HFFc6 (cell line): ENCODE data around the gene CEP41. TPM values are rescaled to one million over a fixed set of nuclear protein-coding genes. Genes with fewer than 3 reads are reported as not detected.
A peak's percentile ranks its signal among the peaks of the same experiment; 100 is the strongest.

Source experiments
- DNase-seq: peaks from one replicate; pipeline ENCODE4 v3.0.0-alpha.2; 2018
- H3K27ac Mint-ChIP-seq: 2 replicates; pipeline ENCODE4 v1.8.0; 2020; ENCODE audit warnings: mild to moderate bottlenecking, mixed read lengths
- H3K27me3 Mint-ChIP-seq: 2 replicates; pipeline ENCODE4 v1.8.0; 2021; ENCODE audit warnings: mild to moderate bottlenecking, moderate library complexity, mixed read lengths; ENCODE audit not compliant: insufficient read depth
- H3K36me3 Mint-ChIP-seq: 2 replicates; pipeline ENCODE4 v1.8.0; 2021; ENCODE audit warnings: low read depth, mixed read lengths
- H3K4me1 Mint-ChIP-seq: 2 replicates; pipeline ENCODE4 v1.8.0; 2020; ENCODE audit warnings: low read depth, mixed read lengths
- H3K4me3 Mint-ChIP-seq: 2 replicates; pipeline ENCODE4 v1.8.0; 2020; ENCODE audit warnings: mild to moderate bottlenecking, moderate library complexity, mixed read lengths
- H3K9me3 Mint-ChIP-seq: 2 replicates; pipeline ENCODE4 v1.8.0; 2020; ENCODE audit warnings: mild to moderate bottlenecking, mixed read lengths
- total RNA-seq, 6 experiments: library from RNA; stranded (reverse); fragmentation: NEBNext Ultra II Directional; extraction: Animal tissue kit (Norgen Biotek cat#: 25700); gene quantifications; 2 replicates in 1 of 6; 3 replicates in 5 of 6; pipeline ENCODE4 v1.2.3, GENCODE V29; 2021
- TF ChIP-seq, protein P1 (sequence below): fragments of 200-600 bp; sonication (generic); IDR thresholded peaks from 2 replicates; pipeline ENCODE4 v1.5.0; 2021; ENCODE audit warnings: antibody characterized with exemption, mild to moderate bottlenecking

The CEP41 gene
- total RNA-seq, 6 experiments from 2014 or later: 14.5 to 20.9 (median 17.8) TPM

DNA sequence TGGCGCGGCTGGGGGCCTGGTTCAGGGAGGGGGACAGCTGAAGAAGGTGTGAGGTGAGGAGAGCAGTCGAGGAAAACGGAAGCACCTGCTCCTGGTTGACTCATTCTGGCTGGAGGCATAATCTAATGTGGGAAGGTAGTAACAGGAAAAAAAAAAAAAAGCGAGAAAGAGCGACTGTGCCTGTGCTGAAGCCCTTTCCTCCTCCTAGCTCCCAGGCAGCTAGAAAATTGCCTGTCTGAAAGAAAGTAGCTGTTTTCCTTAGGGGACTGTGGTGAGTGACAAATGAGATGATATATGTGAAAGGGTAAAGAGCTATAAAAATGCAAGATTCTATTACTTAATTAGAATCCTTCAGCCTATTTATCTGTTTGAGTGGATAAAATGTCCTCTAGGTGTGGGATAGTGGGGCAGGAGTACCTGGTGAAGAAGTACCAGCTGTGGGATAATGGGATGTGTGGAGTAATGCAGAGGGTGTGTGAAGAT lies 46.2 kb upstream of the CEP41 start:
- no peak for DNase-seq
- Mint-ChIP-seq H3K27ac (no peak overlapping the region), H3K9me3 (peaks cover 3% of the 10 kb centered on the region; the same call in 1 of the 2 replicates), H3K4me3 (no peak overlapping the region), H3K36me3 (peaks cover 13% of the 10 kb centered on the region), H3K4me1 (peaks cover 31% of the 10 kb centered on the region), H3K27me3 (peaks cover 54% of the 10 kb centered on the region)
- TF ChIP-seq, protein P1, sequence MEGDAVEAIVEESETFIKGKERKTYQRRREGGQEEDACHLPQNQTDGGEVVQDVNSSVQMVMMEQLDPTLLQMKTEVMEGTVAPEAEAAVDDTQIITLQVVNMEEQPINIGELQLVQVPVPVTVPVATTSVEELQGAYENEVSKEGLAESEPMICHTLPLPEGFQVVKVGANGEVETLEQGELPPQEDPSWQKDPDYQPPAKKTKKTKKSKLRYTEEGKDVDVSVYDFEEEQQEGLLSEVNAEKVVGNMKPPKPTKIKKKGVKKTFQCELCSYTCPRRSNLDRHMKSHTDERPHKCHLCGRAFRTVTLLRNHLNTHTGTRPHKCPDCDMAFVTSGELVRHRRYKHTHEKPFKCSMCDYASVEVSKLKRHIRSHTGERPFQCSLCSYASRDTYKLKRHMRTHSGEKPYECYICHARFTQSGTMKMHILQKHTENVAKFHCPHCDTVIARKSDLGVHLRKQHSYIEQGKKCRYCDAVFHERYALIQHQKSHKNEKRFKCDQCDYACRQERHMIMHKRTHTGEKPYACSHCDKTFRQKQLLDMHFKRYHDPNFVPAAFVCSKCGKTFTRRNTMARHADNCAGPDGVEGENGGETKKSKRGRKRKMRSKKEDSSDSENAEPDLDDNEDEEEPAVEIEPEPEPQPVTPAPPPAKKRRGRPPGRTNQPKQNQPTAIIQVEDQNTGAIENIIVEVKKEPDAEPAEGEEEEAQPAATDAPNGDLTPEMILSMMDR: no peak

DNA sequence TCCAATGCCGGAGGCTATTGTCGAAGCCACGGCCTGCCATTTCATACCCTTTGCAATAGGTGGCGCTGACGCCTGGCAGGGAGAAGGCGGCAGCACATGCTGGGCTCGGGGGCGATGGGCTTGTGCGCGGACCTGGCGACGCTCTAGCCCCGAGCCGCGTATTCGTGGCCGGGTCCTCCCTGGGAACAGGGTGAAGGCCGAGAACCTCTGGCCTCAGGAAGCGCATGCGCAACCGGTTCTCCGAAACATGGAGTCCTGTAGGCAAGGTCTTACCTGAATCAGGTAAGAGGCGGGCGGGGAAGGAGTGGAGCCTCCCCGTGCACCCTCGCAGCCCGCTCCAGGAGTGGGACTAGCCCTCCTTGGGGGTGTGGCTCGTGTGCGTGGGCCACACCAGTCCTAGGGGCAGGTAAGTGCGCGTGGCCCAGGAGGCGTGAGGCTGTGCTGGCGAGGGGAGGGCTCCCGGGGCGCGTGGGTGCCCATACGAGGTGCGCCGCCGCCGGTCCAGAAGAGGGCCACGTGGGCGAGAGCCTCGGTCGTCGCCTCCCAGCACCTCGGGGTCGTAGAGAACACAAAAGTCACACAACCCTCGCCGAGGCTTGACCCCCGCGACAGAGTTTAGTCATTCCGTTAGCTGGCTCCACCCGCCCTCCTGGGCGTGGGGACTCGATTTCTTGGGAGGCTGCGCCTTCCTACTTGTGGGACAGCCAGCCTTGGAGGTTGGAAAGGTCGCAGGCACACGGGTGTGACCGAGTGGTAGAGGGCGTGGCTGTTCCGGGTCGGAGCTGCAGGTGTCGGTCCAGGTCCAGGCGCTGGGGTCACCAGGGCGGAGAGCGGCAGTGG lies 45.5 kb upstream of the CEP41 start:
- Mint-ChIP-seq H3K4me3 (no peak overlapping the region), H3K4me1 (peaks cover 31% of the 10 kb centered on the region), H3K9me3 (peaks cover 3% of the 10 kb centered on the region; the same call in 1 of the 2 replicates), H3K36me3 (peaks cover 13% of the 10 kb centered on the region), H3K27ac (no peak overlapping the region), H3K27me3 (peaks cover 51% of the 10 kb centered on the region)
- no peak for DNase-seq
- TF ChIP-seq, protein P1: peak; percentile 60

DNA sequence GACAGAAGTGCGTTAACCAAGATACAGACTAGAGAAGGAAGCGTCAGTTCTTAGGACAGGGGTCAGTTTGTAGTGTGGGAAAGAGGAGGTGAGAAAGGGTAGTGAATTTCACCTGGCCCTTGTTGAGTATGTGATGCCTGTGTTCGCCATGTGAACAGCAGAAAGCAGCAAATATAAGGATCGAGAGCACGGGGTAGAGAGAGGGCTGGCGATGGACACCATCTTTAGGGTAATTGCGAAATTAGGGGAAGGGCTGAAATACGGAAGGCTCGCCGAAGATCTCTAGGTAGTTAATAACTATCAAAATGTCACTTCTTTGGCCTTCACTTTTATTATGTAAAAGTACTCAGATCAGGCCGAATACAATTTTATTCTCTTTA lies 44.9 kb upstream of the CEP41 start:
- H3K27ac Mint-ChIP-seq: no peak overlapping the region
- H3K4me1 Mint-ChIP-seq: peaks cover 26% of the 10 kb centered on the region
- peaks cover 45% of the 10 kb centered on the region for H3K27me3 Mint-ChIP-seq
- H3K36me3 Mint-ChIP-seq: peaks cover 13% of the 10 kb centered on the region
- H3K9me3 Mint-ChIP-seq: no peaks in the 10 kb centered on the region
- no peak overlapping the region for H3K4me3 Mint-ChIP-seq
- TF ChIP-seq, protein P1: no peak
- DNase-seq: no peak

DNA sequence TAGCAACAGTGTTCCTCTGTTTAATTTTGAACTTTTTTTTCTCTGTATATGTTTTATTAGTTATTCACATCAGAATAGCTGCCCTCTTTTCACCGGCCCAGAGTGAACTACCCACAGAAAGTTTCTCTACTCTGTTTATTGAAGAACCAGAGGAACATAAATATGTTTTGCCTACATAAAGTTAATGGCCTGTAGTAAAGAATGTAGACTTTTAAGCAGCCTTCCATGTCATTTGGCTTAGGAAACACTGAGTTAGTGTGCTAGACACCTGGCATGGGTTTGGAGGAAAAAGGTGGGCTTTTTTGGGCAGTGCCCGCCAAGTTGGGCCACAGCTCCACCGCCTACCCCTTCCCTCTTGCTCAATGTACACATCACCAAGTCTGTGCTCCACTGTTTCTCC lies 42.2 kb upstream of the CEP41 start:
- Mint-ChIP-seq H3K27ac (no peak overlapping the region), H3K4me3 (no peak overlapping the region), H3K9me3 (no peaks in the 10 kb centered on the region), H3K4me1 (peaks cover 8% of the 10 kb centered on the region), H3K36me3 (peaks cover 13% of the 10 kb centered on the region), H3K27me3 (peaks cover 46% of the 10 kb centered on the region)
- TF ChIP-seq, protein P1: no peak
- no peak for DNase-seq

DNA sequence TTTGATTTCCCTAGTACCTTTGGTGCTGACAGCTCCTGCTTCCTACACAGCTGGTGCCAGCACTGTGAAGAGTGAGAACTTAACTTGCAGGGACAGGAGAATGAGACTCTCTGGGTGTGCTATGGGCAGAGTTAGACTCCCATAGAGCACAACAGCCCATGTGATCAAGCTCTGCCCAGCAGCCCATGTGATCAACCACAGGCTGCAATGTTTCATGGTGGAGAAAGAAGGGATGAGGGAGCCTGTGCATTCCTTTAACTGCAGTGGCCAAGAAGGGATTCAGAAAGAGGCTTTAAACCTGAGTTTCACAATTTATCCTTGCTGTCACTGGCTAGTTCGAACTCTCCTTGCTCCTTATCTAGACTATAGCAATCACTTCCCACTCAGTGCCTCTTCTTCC lies 41.1 kb upstream of the CEP41 start:
- TF ChIP-seq, protein P1: no peak
- Mint-ChIP-seq H3K4me1 (peaks cover 7% of the 10 kb centered on the region), H3K36me3 (peaks cover 13% of the 10 kb centered on the region), H3K9me3 (no peaks in the 10 kb centered on the region), H3K4me3 (no peak overlapping the region), H3K27ac (no peak overlapping the region), H3K27me3 (peaks cover 48% of the 10 kb centered on the region)
- no peak for DNase-seq
